Measurements from ENCODE around the gene GLUD2. TPM values are rescaled to one million over a fixed set of nuclear protein-coding genes. Genes with fewer than 3 reads are reported as not detected.

Gene GLUD2
- total RNA-seq, 4 donors from 2014 or later = 6.5 to 10.4 (median 6.9) TPM

GRCh38 chrX:121013897-121014455 is 33.4 kb upstream of the GLUD2 start:
- no peak for TF ChIP-seq CTCF (IDR thresholded peaks at IDR 0.05; ENCODE audit: low read depth)

- TF ChIP-seq CTCF (IDR thresholded peaks at IDR 0.05; ENCODE audit: low read depth) = no peak
Measured at GRCh38 chrX:121014826-121015225, 32.6 kb upstream of the GLUD2 start.

GRCh38 chrX:121028419-121028818 is 19.0 kb upstream of the GLUD2 start:
- TF ChIP-seq CTCF (IDR thresholded peaks at IDR 0.05; ENCODE audit: low read depth) = no peak

- TF ChIP-seq CTCF (IDR thresholded peaks at IDR 0.05; ENCODE audit: low read depth) = no peak
Measured at GRCh38 chrX:121030083-121030482, 17.3 kb upstream of the GLUD2 start.

GRCh38 chrX:121032531-121032930 is 14.9 kb upstream of the GLUD2 start:
- TF ChIP-seq CTCF (IDR thresholded peaks at IDR 0.05; ENCODE audit: low read depth) = no peak

- no peak for TF ChIP-seq CTCF (IDR thresholded peaks at IDR 0.05; ENCODE audit: low read depth)
Measured at GRCh38 chrX:121036137-121036536, 11.3 kb upstream of the GLUD2 start.

GRCh38 chrX:121036951-121037350 is 10.5 kb upstream of the GLUD2 start:
- no peak for TF ChIP-seq CTCF (IDR thresholded peaks at IDR 0.05; ENCODE audit: low read depth)
